ENCODE measurements around the gene SETD1A.

Gene SETD1A

GRCh38 chr16:30956601-30957455 is 726 bp upstream of the SETD1A start:
- peak; percentile 92 for DNase-seq

GRCh38 chr16:30958175-30959079 is 873 bp downstream of the SETD1A start:
- peak; percentile 75 for DNase-seq

- DNase-seq = no peak
Observed at GRCh38 chr16:30961384-30961783, 3.8 kb downstream of the SETD1A start.

- DNase-seq = no peak
Observed at GRCh38 chr16:30963925-30964511, 6.5 kb downstream of the SETD1A start.

- no peak for DNase-seq
Observed at GRCh38 chr16:30964574-30965226, 7.1 kb downstream of the SETD1A start.

- DNase-seq = no peak
Observed at GRCh38 chr16:30965436-30965835, 7.9 kb downstream of the SETD1A start.

GRCh38 chr16:30966033-30966619 is 8.6 kb downstream of the SETD1A start:
- DNase-seq = no peak

GRCh38 chr16:30967795-30968194 is 10.2 kb downstream of the SETD1A start:
- DNase-seq = no peak

- DNase-seq = no peak
Observed at GRCh38 chr16:30969246-30969842, 11.8 kb downstream of the SETD1A start.

- DNase-seq = no peak
Observed at GRCh38 chr16:30971298-30971697, 13.7 kb downstream of the SETD1A start.

- DNase-seq = no peak
Observed at GRCh38 chr16:30972872-30973271, 15.3 kb downstream of the SETD1A start.

GRCh38 chr16:30974348-30974747 is 16.8 kb downstream of the SETD1A start:
- no peak for DNase-seq

- no peak for DNase-seq
Observed at GRCh38 chr16:30976486-30976885, 18.9 kb downstream of the SETD1A start.

GRCh38 chr16:30977502-30977901 is 19.9 kb downstream of the SETD1A start:
- peak; percentile 38 for DNase-seq

- no peak for DNase-seq
Observed at GRCh38 chr16:30979170-30980022, 21.8 kb downstream of the SETD1A start.

- DNase-seq = no peak
Observed at GRCh38 chr16:30980023-30980371, 22.4 kb downstream of the SETD1A start.

- DNase-seq = no peak
Observed at GRCh38 chr16:30980434-30980833, 22.9 kb downstream of the SETD1A start.

GRCh38 chr16:30980959-30981358 is 23.4 kb downstream of the SETD1A start:
- DNase-seq = no peak

- no peak for DNase-seq
Observed at GRCh38 chr16:30982548-30983288, 25.2 kb downstream of the SETD1A start.

GRCh38 chr16:30983289-30983889 is 25.8 kb downstream of the SETD1A start:
- DNase-seq = peak; percentile 23
